Heart right ventricle (tissue), 16 donors: ENCODE measurements around the gene DGLUCY. TPM values are rescaled to one million over a fixed set of nuclear protein-coding genes. Genes with fewer than 3 reads are reported as not detected.
"Not testable (repeated sequence)": the region's sequence is repeated elsewhere in the genome, so short reads cannot be mapped to it uniquely, and the experiment has no call there.

Source experiments
- ATAC-seq, 8 donors: fragments of 200-7000 bp; cut with Tn5 transposase; one replicate each; pipeline ENCODE4 v1.9.1; 2020; ENCODE audit warnings: mild to moderate bottlenecking in 8 of 8, moderate library complexity in 8 of 8, moderate number of reproducible peaks in 1 of 8
- DNase-seq, 2 donors: peaks; one replicate each; pipeline ENCODE4 v3.0.0-alpha.2; 2020
- H3K27ac ChIP-seq, 10 donors: fragments of 200-600 bp; sonication (generic) in 2 of 10; one replicate each; pipeline versions ENCODE4 v1.5.0 to v1.8.0; 2020 to 2022; ENCODE audit warnings: mild to moderate bottlenecking in 3 of 10
- H3K27me3 ChIP-seq, 7 donors: fragments of 200-600 bp; one replicate each; pipeline ENCODE4 v1.8.0; 2021 to 2022; ENCODE audit warnings: mild to moderate bottlenecking in 2 of 7
- H3K36me3 ChIP-seq, 9 donors: fragments of 200-600 bp; sonication (generic) in 1 of 9; one replicate each; pipeline versions ENCODE4 v1.5.0 to v1.8.0; 2020 to 2022; ENCODE audit warnings: mild to moderate bottlenecking in 2 of 9
- H3K4me1 ChIP-seq, 9 donors: fragments of 200-600 bp; sonication (generic) in 1 of 9; one replicate each; pipeline versions ENCODE4 v1.5.0 to v1.8.0; 2020 to 2022; ENCODE audit warnings: mild to moderate bottlenecking in 4 of 9
- H3K4me3 ChIP-seq, 10 donors: fragments of 200-600 bp; sonication (generic) in 2 of 10; one replicate each; pipeline versions ENCODE4 v1.5.0 to v1.8.0; 2020 to 2022; ENCODE audit warnings: mild to moderate bottlenecking in 7 of 10, moderate library complexity in 2 of 10
- H3K9me3 ChIP-seq, 11 donors: fragments of 200-600 bp in 10 of 11; sonication (generic) in 2 of 11; one replicate each; pipeline versions ENCODE4 v1.5.0 to v1.8.0; 2013 to 2022; ENCODE audit warnings: mild to moderate bottlenecking in 2 of 11, control low read depth in 1 of 11, moderate library complexity in 1 of 11
- CTCF ChIP-seq, 9 donors: fragments of 200-600 bp; sonication (generic) in 2 of 9; IDR thresholded peaks; one replicate each; pipeline versions ENCODE4 v1.5.0 to v1.8.0; 2021 to 2022; ENCODE audit warnings: antibody characterized with exemption in 9 of 9, mild to moderate bottlenecking in 5 of 9, moderate library complexity in 1 of 9
- WGBS, 2 donors: extraction: QIAGEN DNeasy Blood & Tissue Kit; methylation state at CpG; one replicate each; pipeline ENCODE4 v1.1.7; 2013; ENCODE audit warnings: inconsistent platforms in 1 of 2; 5-methylcytosine and 5-hydroxymethylcytosine counted together
- intact Hi-C, 10 donors: fragments of 100-400 bp; cut with DNase I; formaldehyde crosslinking; loops; one replicate each; pipeline versions ENCODE4 v1.11.1 to v1.14.2; 2022
- polyA plus RNA-seq, 2 donors: library from polyadenylated mRNA; stranded (reverse); fragments of 200-250 nt; gene quantifications; one replicate each; pipeline ENCODE4 v1.2.3, GENCODE V29; 2013
- total RNA-seq, 10 donors: library from RNA; stranded (reverse); fragmentation: NEBNext Ultra II Directional in 3 of 10; extraction: Animal tissue kit (Norgen Biotek cat#: 25700) in 3 of 10; gene quantifications; one replicate each; pipeline versions ENCODE4 v1.2.1 to v1.2.4, GENCODE V29; 2021 to 2023
- donor health status: Arrhythmogenic right ventricular cardiomyopathy.
- donor health status: ischemic (EF 13 %, LVEDD 7.1; RV severe dilation, severe dysfunction).
- donor health status: healthy with polysubstance abuse.
- donor health status: DM: no; HTN: yes; CAD: no.
- donor health status: DM: no; HTN: no; CAD: no.
- donor health status: ischemic (EF 25% LVEDD 6.9; RV normal size, moderate dysfunction).
- donor health status: ischemic (EF 25% LVEDD 5.7; RV mildly dilated, moderate dysfunction).
- donor health status: healthy.
- donor health status: DM: yes; HTN: yes; CAD: no.
- donor health status: Ischemic cardiomyopathy.
- donor health status: ischemic (EF 35%, LVEDD 5.7; RV mildly dilated, moderate dysfunction).
- donor health status: nonischemic (EF 11% LVEDD 7.7; RV severe dilation, severe dysfunction).
- donor health status: DM: yes; HTN: yes; CAD: no.
- donor health status: PGD.
- donor health status: ischemic (EF 29% LVEDD 5.4; RV normal size, mild dysfunction).
- donor health status: nonischemic (EF 23%, LVEDD 6.1; RV moderate dilation, normal function).

Gene DGLUCY
- total and polyA plus RNA-seq, 12 donors = 43.5 to 270 (median 201) TPM

GRCh38 chr14:91180611-91181010 is 66.7 kb downstream of the DGLUCY start:
- intact Hi-C loops = loop anchor here in 1 of 10 donors (5.0 kb wide), 1 partner anchor 107 kb away; no protein-coding TSS in a partner anchor
- H3K27ac ChIP-seq = no peak overlapping the region
- 87 to 91% methylated on average over 2 of the region's 2 CpGs for WGBS, 2 donors
- no peaks in the 10 kb centered on the region for H3K27me3 ChIP-seq
- no peak for ATAC-seq
- DNase-seq = no peak
- TF ChIP-seq CTCF (IDR thresholded peaks at IDR 0.05) = no peak
- H3K36me3 ChIP-seq = peaks cover 0 to 97% (median 51%) of the 10 kb centered on the region in 9 donors
- no peak overlapping the region for H3K4me3 ChIP-seq
- peaks cover 0 to 13% (median 7%) of the 10 kb centered on the region in 9 donors for H3K4me1 ChIP-seq
- H3K9me3 ChIP-seq = no peaks in the 10 kb centered on the region

DNA sequence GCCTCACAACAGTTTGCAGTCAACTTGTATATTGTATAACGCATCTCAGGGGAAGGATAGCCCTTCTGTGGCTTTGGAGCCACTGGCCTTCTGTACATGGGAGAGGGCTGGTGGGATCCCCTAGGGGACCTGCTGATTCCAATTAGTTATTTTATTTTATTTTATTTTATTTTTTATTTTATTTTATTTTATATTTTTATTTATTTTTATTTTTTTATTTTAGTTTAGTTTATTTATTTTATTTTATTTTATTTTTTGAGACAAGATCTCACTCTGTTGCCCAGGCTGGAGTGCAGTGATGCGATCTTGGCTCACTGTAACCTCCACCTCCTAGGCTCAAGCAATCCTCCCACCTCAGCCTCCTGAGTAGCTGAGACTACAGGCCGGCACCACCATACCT is 68.9 kb downstream of the DGLUCY start:
- peaks cover 0 to 98% (median 64%) of the 10 kb centered on the region in 9 donors for H3K36me3 ChIP-seq
- 95 to 97% methylated on average over 3 of the region's 3 CpGs for WGBS, 2 donors
- H3K4me3 ChIP-seq, H3K27me3 ChIP-seq, H3K4me1 ChIP-seq, H3K27ac ChIP-seq, ATAC-seq, H3K9me3 ChIP-seq, DNase-seq: not testable (repeated sequence)
- intact Hi-C loops = loop anchor here in 1 of 10 donors (5.0 kb wide), 1 partner anchor 105 kb away; no protein-coding TSS in a partner anchor

DNA sequence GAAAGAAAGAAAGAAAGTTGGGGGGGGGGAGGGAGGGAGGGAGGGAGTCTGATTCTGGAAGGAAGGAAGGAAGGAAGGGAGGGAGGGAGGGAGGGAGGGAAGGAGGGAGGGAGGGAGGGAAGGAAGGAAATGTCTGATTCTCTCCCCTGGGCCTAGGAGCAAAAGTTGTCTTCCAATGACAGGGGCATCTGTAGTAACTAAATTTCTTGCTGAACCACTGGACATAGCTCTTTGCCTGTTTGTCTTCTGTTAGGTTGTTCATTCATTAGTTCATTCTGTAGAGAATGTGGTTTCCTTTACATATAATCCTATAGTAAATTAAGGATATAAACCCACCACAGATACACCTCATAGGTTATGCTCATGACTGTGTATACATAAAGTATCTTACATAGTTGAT is 70.7 kb downstream of the DGLUCY start:
- no peak for ATAC-seq
- DNase-seq = no peak
- no peak overlapping the region for H3K4me3 ChIP-seq
- TF ChIP-seq CTCF (IDR thresholded peaks at IDR 0.05) = no peak
- H3K9me3 ChIP-seq = no peaks in the 10 kb centered on the region
- H3K36me3 ChIP-seq = peaks cover 4 to 98% (median 77%) of the 10 kb centered on the region in 9 donors
- H3K4me1 ChIP-seq = no peaks in the 10 kb centered on the region
- H3K27me3 ChIP-seq = no peaks in the 10 kb centered on the region
- intact Hi-C loops = loop anchor here in 1 of 10 donors (5.0 kb wide), 1 partner anchor 103 kb away; no protein-coding TSS in a partner anchor
- no peak overlapping the region for H3K27ac ChIP-seq

DNA sequence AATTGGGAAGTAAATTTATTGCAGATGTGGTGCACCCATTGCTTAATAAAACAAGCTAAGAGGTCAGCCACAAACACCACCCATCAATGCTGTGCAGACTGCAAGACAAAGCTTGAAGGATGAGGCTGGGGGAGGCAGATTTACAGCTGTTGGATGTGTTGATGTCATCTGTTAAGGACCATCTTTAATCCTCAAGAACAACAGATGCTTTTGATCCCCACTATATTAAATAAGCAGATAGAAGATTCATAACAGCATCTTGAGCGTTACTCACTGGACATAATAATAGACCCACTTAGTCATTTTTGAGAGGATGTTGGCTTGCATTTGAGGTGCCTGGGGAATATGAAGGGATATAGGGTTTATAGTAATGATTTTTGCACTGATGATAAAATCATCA is 71.8 kb downstream of the DGLUCY start:
- intact Hi-C loops = no loop called here
- Histone ChIP-seq H3K27ac (no peak overlapping the region), H3K4me3 (no peak overlapping the region), H3K9me3 (no peaks in the 10 kb centered on the region), H3K36me3 (peaks cover 4 to 96% (median 78%) of the 10 kb centered on the region in 9 donors), H3K4me1 (no peaks in the 10 kb centered on the region), H3K27me3 (no peaks in the 10 kb centered on the region)
- WGBS, 2 donors = 60 to 77% methylated on average over 1 of the region's 1 CpG
- TF ChIP-seq CTCF (IDR thresholded peaks at IDR 0.05) = no peak
- ATAC-seq = no peak
- no peak for DNase-seq

DNA sequence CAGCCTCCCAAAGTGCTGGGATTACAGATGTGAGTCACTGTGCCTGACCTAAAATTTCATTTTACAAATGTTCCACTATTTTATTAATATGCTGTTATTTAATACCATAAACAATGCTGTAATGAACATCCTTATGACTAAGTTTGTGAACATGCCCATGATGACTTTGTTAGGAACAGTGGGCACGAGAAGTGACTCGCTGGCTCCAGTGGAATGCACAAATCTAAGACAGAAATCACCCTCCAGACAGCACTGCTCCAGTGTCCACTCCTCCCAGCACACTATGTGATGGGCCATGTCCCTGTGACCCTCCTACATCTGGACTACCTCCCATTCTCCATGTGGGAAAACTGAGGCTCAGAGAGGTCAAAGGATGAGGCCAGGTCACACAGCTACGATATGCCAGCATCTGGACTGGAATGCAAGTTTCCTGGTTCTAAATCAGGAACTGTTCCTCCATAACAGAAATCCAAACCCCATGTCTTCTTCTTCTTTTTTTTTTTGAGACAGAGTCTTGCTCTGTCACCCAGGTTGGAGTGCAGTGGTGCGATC is 72.7 kb downstream of the DGLUCY start:
- ATAC-seq = no peak
- intact Hi-C loops = no loop called here
- peaks cover 4 to 96% (median 78%) of the 10 kb centered on the region in 9 donors for H3K36me3 ChIP-seq

More for the DNA sequence above, 72.7 kb downstream of the DGLUCY start:
- Histone ChIP-seq H3K4me3 (no peak overlapping the region), H3K27me3 (no peaks in the 10 kb centered on the region), H3K27ac (no peak overlapping the region), H3K9me3 (no peaks in the 10 kb centered on the region), H3K4me1 (no peaks in the 10 kb centered on the region)
- no peak for DNase-seq
- TF ChIP-seq CTCF (IDR thresholded peaks at IDR 0.05) = no peak
- 93 to 96% methylated on average over 4 of the region's 4 CpGs for WGBS, 2 donors
